NB4 (cell line): ENCODE measurements around the gene CD200R1L.

Source experiments
- MAX ChIP-seq: IDR thresholded peaks from 2 replicates; pipeline ENCODE4 v1.6.1; 2011; ENCODE audit warnings: low read depth, low read length
- POLR2A ChIP-seq: IDR thresholded peaks from 2 replicates; pipeline ENCODE4 v1.6.1; 2011; ENCODE audit warnings: mild to moderate bottlenecking; ENCODE audit not compliant: insufficient read length; ENCODE audit errors: extremely low read depth

DNA sequence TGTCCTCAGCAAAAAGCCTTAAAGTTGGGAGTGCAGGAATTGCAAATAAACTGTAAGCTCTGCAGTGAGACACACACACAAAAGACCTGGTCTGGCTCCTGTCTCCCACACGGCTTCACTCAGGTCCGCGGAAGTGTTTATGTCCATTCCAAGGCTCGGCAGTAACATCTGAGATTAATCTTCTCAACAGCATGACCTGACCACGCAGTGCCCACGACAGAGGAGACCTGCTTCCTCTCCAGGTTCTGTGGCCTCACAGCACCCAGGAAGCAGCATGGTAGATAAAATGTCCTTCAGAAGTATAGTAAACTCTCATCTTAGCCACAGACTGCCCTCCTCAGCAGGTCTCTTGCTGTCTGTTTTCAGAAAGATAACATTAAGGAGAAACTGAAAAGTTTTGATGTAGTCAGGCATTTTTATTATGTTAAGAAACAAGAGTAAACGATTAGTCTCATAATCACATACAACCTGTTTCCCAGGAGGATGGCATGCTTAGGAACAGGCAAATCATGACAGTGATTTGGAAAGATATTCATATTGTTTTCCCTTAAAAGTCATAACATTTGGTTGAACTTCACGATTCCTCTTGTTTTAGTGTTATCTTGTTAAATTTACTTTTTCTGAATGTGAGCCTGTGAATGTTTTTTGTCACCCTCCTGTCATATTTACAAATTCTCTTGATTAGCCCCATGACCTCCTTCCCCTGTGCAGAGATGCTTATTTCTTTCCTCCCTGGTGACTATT is 34.6 kb downstream of the CD200R1L start:
- TF ChIP-seq MAX (peak; percentile 53), POLR2A (no peak)
